K562 (cell line): ENCODE results near the gene XRN2.

Experiments
- EHMT2 ChIP-seq: fragments of 450-650 bp; IDR thresholded peaks from 2 replicates; pipeline ENCODE4 v1.6.1; 2018; ENCODE audit warnings: antibody characterized with exemption
- MEF2A ChIP-seq: IDR thresholded peaks from 2 replicates; pipeline ENCODE4 v1.6.1; 2011; ENCODE audit warnings: low read depth, mild to moderate bottlenecking, low read length, moderate library complexity; ENCODE audit not compliant: control insufficient read depth

DNA sequence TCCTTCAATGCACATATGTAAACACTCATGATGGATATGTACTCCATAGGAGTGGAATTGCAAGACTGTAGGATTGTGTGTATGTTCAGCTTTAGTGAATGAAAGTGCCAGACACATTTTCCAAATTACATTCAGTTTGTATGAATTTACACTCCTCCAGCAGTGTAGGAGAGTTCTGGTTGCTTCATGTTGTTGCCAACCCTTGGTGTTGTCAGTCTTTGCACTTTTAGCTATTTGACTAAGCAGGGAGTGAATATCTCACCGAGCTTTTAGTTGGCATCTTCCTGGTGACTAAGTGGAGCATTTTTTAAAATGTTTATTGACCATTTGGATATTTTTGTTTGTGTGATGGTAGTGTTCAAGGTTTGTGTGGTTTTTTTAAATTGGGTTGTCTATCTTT lies 70.3 kb downstream of the XRN2 start:
- no peak for TF ChIP-seq EHMT2
- TF ChIP-seq MEF2A, result no peak
